ENCODE data around the gene ALDH16A1. TPM values are rescaled to one million over a fixed set of nuclear protein-coding genes. Genes with fewer than 3 reads are reported as not detected.

ALDH16A1 gene
- total RNA-seq, 1 donor from 2014 or later = 14.7 TPM

- no peak overlapping the region for H3K9ac ChIP-seq
- Mint-ChIP-seq H3K27ac (no peak overlapping the region), H3K27me3 (ENCODE audit: insufficient read depth, low read depth) (peaks cover 16% of the 10 kb centered on the region), H3K36me3 (peaks cover 12% of the 10 kb centered on the region), H3K9me3 (no peaks in the 10 kb centered on the region), H3K4me1 (peaks cover 23% of the 10 kb centered on the region), H3K4me3 (peak overlapping the region; percentile 52)
- no peaks in the 10 kb centered on the region for H3K9me3 ChIP-seq (ENCODE audit: low read depth)
- no peak for DNase-seq (ENCODE audit: low spot score)
- no peak overlapping the region for H3K4me2 ChIP-seq
- TF ChIP-seq CTCF (IDR thresholded peaks at IDR 0.05) = no peak
- no peak for TF ChIP-seq EZH2 (IDR thresholded peaks at IDR 0.05)
- TF ChIP-seq EZH2phosphoT487 (IDR thresholded peaks at IDR 0.05) = no peak
- peaks cover 5% of the 10 kb centered on the region for H4K20me1 ChIP-seq (ENCODE audit: low read depth)
- peaks cover 5% of the 10 kb centered on the region for H3K4me1 ChIP-seq
- H3K4me3 ChIP-seq = no peak overlapping the region
- H2AFZ ChIP-seq (replicated peaks) = no peak overlapping the region
- H3K79me2 ChIP-seq (ENCODE audit: low read depth) = peaks cover 26% of the 10 kb centered on the region
- H3F3A ChIP-seq (ENCODE audit: low read depth) = peaks cover 49% of the 10 kb centered on the region
- no peaks in the 10 kb centered on the region for H3K27me3 ChIP-seq
- no peak overlapping the region for H3K27ac ChIP-seq
- no peaks in the 10 kb centered on the region for H3K36me3 ChIP-seq
Observed at GRCh38 chr19:49448432-49448786, 4.6 kb upstream of the ALDH16A1 start.

- peaks cover 12% of the 10 kb centered on the region for H3K36me3 Mint-ChIP-seq
- TF ChIP-seq EZH2phosphoT487 (IDR thresholded peaks at IDR 0.05) (no peak), CTCF (IDR thresholded peaks at IDR 0.05) (no peak), EZH2 (IDR thresholded peaks at IDR 0.05) (no peak)
- Histone ChIP-seq H3K36me3 (no peaks in the 10 kb centered on the region), H2AFZ (replicated peaks) (no peak overlapping the region), H3K27me3 (no peaks in the 10 kb centered on the region), H3K9me3 (ENCODE audit: low read depth) (no peaks in the 10 kb centered on the region), H3K4me3 (peak overlapping the region; percentile 89), H4K20me1 (ENCODE audit: low read depth) (peaks cover 5% of the 10 kb centered on the region), H3K4me2 (peak overlapping the region; percentile 92), H3K79me2 (ENCODE audit: low read depth) (peaks cover 42% of the 10 kb centered on the region), H3F3A (ENCODE audit: low read depth) (peaks cover 47% of the 10 kb centered on the region), H3K27ac (no peak overlapping the region), H3K4me1 (peaks cover 11% of the 10 kb centered on the region), H3K9ac (no peak overlapping the region)
- no peaks in the 10 kb centered on the region for H3K9me3 Mint-ChIP-seq
- no peak overlapping the region for H3K27ac Mint-ChIP-seq
- H3K27me3 Mint-ChIP-seq (ENCODE audit: insufficient read depth, low read depth) = peaks cover 9% of the 10 kb centered on the region
- no peak for DNase-seq (ENCODE audit: low spot score)
- H3K4me1 Mint-ChIP-seq = peaks cover 26% of the 10 kb centered on the region
- peak overlapping the region; percentile 97 for H3K4me3 Mint-ChIP-seq
Observed at GRCh38 chr19:49450405-49450804, 2.6 kb upstream of the ALDH16A1 start.

- no peaks in the 10 kb centered on the region for H3K9me3 ChIP-seq (ENCODE audit: low read depth)
- peaks cover 42% of the 10 kb centered on the region for H3K79me2 ChIP-seq (ENCODE audit: low read depth)
- H3K36me3 Mint-ChIP-seq = peaks cover 12% of the 10 kb centered on the region
- H3K4me3 ChIP-seq = peak within 1 kb of the TSS; percentile 89
- H3K9ac ChIP-seq = peak within 1 kb of the TSS; percentile 84
- H3K27ac Mint-ChIP-seq = peak within 1 kb of the TSS; percentile 65
- H3K27me3 ChIP-seq = no peaks in the 10 kb centered on the region
- peak within 1 kb of the TSS; percentile 55 for H2AFZ ChIP-seq (replicated peaks)
- H3K4me1 ChIP-seq = peaks cover 11% of the 10 kb centered on the region
- peaks cover 9% of the 10 kb centered on the region for H3K27me3 Mint-ChIP-seq (ENCODE audit: insufficient read depth, low read depth)
- peaks cover 5% of the 10 kb centered on the region for H4K20me1 ChIP-seq (ENCODE audit: low read depth)
- TF ChIP-seq CTCF (IDR thresholded peaks at IDR 0.05) (no peak), EZH2 (IDR thresholded peaks at IDR 0.05) (no peak), EZH2phosphoT487 (IDR thresholded peaks at IDR 0.05) (no peak)
- peaks cover 26% of the 10 kb centered on the region for H3K4me1 Mint-ChIP-seq
- H3K36me3 ChIP-seq = no peaks in the 10 kb centered on the region
- peak within 1 kb of the TSS; percentile 74 for H3K27ac ChIP-seq
- peak; percentile 98 for DNase-seq (ENCODE audit: low spot score)
- no peaks in the 10 kb centered on the region for H3K9me3 Mint-ChIP-seq
- peaks cover 42% of the 10 kb centered on the region for H3F3A ChIP-seq (ENCODE audit: low read depth)
- peak within 1 kb of the TSS; percentile 97 for H3K4me3 Mint-ChIP-seq
- peak within 1 kb of the TSS; percentile 92 for H3K4me2 ChIP-seq
Observed at GRCh38 chr19:49451430-49452181, 1.4 kb upstream of the ALDH16A1 start, which contains the start of gene PIH1D1. TSS of gene PIH1D1 (minus strand) at chr19:49451814. CDS start at chr19:49451574, 240 bp downstream.

Measured in neural progenitor cell (in vitro differentiated cells).